Omental fat pad (tissue), 4 donors: Measurements from ENCODE around the gene HTRA1. TPM values are rescaled to one million over a fixed set of nuclear protein-coding genes. Genes with fewer than 3 reads are reported as not detected.

Experiments
- ATAC-seq: fragments of 150-250 bp; one replicate; pipeline ENCODE4 v1.9.1; 2016; ENCODE audit warnings: mild to moderate bottlenecking, moderate library complexity; ENCODE audit not compliant: low FRiP score
- DNase-seq: peaks from one replicate; pipeline ENCODE4 v3.0.0-alpha.2; 2019; ENCODE audit warnings: low spot score
- total RNA-seq, 4 donors: library from RNA; depleted of rRNA; stranded (reverse); fragments of >200 nt; gene quantifications; one replicate each; pipeline ENCODE4 v1.1.0, GENCODE V29; 2016
- TF ChIP-seq, protein P1 (sequence below), 3 donors: fragments of 450-650 bp; IDR thresholded peaks; one replicate each; pipeline ENCODE4 v1.5.1; 2016 to 2017; ENCODE audit warnings: antibody characterized with exemption in 3 of 3, mild to moderate bottlenecking in 3 of 3, moderate library complexity in 2 of 3

Gene HTRA1
- total RNA-seq, 4 donors from 2014 or later = 92.8 to 402 (median 260) TPM

DNA sequence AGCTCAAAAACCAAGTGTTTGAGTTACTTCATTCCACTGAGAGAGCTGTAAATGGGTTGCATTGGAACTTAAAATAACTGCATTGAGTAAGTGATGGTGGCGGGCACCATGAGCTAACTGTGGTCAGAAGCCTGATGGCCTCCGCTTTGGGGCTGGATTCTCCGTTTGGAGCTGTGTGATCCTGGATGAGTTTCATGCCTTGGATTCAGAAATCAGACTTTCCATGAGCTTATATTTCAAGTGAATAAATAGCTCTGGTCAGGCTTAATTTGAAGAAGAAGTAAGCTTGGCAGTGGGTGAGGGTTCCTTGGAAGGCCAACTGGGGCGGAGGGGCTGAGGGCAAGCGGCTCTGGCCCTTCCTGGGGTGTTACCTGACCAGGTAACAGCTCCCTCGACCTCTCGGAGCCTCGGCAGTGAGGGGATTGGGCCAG lies 5.6 kb downstream of the HTRA1 start:
- DNase-seq (no peak), ATAC-seq (no peak)
- TF ChIP-seq, protein P1, sequence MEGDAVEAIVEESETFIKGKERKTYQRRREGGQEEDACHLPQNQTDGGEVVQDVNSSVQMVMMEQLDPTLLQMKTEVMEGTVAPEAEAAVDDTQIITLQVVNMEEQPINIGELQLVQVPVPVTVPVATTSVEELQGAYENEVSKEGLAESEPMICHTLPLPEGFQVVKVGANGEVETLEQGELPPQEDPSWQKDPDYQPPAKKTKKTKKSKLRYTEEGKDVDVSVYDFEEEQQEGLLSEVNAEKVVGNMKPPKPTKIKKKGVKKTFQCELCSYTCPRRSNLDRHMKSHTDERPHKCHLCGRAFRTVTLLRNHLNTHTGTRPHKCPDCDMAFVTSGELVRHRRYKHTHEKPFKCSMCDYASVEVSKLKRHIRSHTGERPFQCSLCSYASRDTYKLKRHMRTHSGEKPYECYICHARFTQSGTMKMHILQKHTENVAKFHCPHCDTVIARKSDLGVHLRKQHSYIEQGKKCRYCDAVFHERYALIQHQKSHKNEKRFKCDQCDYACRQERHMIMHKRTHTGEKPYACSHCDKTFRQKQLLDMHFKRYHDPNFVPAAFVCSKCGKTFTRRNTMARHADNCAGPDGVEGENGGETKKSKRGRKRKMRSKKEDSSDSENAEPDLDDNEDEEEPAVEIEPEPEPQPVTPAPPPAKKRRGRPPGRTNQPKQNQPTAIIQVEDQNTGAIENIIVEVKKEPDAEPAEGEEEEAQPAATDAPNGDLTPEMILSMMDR (IDR thresholded peaks at IDR 0.05) = no peak

DNA sequence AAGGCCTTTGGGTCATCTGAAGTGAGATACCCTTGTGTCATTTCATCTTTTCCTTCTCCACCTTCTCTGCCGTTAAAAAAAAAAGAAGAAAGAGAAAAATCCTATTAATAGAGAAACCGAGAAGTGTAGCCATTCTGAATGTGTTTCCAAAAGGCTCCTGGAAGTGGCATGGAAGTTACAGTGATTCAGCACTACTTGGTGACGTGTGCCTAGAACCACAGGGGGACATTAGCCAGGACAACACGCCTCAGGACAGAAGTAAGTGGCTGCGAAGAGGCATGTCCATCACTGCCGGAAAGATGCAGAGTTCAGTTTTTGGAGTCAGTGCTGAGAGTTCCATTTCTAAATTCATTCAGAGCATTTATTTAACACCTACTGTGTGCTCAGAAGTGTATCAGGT lies 6.3 kb downstream of the HTRA1 start:
- TF ChIP-seq, protein P1 (IDR thresholded peaks at IDR 0.05) = no peak
- DNase-seq (no peak), ATAC-seq (no peak)

DNA sequence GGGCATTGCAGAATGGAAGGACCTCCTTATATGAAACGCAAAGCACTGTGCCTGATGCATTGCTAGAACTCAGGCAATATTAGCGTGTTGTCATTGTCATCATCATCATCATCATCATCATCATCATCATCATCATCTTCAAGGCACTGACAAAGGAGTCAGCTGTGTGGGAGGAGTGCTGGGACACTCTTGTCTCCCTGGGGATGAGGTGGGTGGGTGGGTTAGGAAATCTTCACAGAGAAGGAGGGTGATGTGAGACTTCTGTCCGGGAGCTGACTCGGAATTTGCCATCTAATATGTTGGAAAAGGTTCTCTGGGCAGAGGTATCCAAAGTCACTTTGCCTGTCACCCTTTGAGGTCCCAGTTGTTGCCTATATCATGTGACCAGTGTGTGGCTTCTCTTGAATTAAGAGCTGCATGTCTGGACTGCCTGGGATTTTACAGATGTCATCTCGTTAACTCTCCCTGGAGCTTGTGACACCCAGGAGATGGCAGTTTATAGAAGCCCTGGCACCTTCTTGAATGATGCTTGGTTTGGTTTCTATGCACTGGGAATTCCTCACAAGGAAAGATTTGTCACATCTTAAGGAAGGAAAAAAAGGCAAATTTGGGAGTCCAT lies 7.1 kb downstream of the HTRA1 start:
- ATAC-seq (no peak), DNase-seq (no peak)
- TF ChIP-seq, protein P1 (IDR thresholded peaks at IDR 0.05) = no peak

DNA sequence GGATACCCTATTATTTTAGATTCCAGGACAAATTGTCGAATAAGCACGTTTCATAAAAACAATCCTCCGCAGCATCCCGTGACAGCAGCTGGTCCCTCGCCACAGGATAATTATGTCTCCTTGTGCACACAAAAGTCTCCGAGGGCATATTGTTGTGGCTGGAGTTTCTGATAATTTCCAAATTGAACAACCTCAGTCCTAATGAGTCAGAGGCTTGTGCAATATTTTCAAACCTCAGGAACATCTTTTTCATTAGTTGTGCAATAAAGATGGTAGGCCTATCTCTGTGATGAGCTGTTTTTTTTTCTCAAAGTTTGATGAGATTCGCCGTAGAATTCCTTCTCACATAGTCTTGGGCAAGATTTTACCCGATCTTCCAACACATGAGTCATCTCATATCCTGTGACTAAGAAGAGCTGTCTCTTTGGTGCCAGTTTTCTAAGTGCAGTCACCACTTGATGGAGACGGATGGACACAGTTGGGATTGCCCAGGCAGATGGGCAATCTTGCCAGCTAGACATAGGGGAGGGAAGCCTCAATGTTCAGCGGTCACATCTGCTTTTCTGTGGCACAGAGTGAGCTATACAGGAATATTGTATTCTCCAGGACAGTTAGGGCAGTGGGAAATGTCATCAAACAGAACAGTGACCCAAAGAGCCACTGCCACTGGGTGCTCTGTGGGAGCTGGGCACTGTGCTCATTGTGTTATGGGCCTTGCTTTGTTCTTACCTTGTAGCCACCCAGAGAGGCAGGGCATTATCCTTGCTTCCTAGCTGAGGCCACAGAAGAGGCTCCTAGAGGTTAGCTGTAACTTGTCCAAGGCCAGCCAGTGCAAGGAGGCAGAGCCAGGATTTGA lies 7.8 kb downstream of the HTRA1 start:
- TF ChIP-seq, protein P1 (IDR thresholded peaks at IDR 0.05) = no peak
- DNase-seq = no peak

DNA sequence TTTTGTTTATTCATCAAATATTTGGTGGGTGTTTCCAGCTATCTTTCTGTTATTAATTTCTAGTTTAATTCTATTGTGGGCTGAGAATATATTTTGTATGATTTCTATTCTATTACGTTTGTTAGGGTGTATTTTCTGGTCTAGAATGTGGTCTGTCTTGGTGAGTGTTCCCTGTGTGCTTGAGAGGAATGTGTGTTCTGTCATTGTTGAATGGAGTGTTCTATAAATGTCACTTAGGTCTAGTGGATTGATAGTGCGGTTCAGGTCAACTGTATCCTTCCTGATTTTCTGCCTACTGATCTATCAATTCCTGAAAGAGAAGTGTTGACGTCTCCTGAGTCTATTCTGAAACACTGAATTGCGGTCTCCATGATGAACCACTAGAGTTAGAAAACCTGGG lies 8.5 kb downstream of the HTRA1 start:
- ATAC-seq (no peak), DNase-seq (no peak)
- TF ChIP-seq, protein P1 (IDR thresholded peaks at IDR 0.05) = no peak

More for the DNA sequence above, 7.8 kb downstream of the HTRA1 start:
- ATAC-seq = peak; percentile 94

DNA sequence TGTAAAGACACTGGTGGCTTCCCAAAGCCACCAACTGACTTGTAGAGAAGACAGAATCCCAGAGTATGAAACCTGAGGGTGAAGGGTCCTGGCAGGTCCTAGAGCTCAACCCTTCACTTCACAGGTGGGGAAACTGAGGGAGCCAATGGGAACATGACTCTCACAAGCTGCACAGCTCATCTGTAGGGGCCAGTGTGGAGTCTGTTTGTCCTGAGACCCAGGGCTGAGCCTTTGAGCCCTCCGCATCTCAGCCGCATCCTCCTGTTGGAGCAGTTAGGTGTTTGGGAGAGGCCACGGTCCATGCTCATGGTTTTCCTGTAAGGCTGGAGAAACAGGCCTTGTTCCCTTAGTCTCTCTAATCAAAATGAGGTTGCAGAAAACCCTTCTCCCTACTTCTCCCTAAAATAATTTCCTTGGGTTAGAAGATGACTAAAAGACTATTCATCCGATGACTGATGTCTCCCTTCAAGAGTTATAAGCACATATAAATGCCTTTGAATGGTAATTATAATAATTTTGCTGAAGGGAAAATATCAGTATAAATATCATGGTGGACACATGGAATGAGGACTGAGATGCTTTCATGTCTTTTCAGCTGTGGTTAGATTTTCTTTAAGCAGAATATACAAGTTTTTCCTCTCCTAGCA lies 10.3 kb downstream of the HTRA1 start:
- TF ChIP-seq, protein P1 (IDR thresholded peaks at IDR 0.05) = no peak
- ATAC-seq (no peak), DNase-seq (no peak)
